Common myeloid progenitor, CD34-positive (primary cell): ENCODE measurements around the gene TEDC1.
A peak's percentile ranks its signal among the peaks of the same experiment; 100 is the strongest.

Experiments
- CTCF ChIA-PET: fragments of 350-600 bp; sonication (Branson Sonifier 250); formaldehyde crosslinking; loops from one replicate; lab custom pipeline; 2021; ENCODE audit warnings: antibody characterized with exemption; lab: Charles Lee
- POLR2A ChIA-PET: fragments of 350-600 bp; sonication (Branson Sonifier 250); formaldehyde crosslinking; loops from one replicate; lab custom pipeline; 2021; ENCODE audit warnings: antibody characterized with exemption; lab: Charles Lee
- DNase-seq, 3 donors: peaks; one replicate each; pipeline versions ENCODE4 v3.0.0 to v3.0.0-alpha.2; 2013
- H3K27ac ChIP-seq, 2 experiments: 1 replicate in 1 of 2; 2 replicates in 1 of 2; pipeline ENCODE4 v1.7.0; 2013; ENCODE audit warnings: inconsistent platforms in 2 of 2, low read length in 2 of 2, mild to moderate bottlenecking in 2 of 2, low read depth in 1 of 2, moderate library complexity in 1 of 2; ENCODE audit not compliant: severe bottlenecking in 2 of 2, insufficient read depth in 1 of 2, poor library complexity in 1 of 2
- H3K27me3 ChIP-seq, 5 experiments: replicated peaks in 2 of 5; 1 replicate in 3 of 5; 2 replicates in 2 of 5; pipeline versions ENCODE4 v1.6.1 to v1.7.0; 2013; ENCODE audit warnings: low read length in 4 of 5, mild to moderate bottlenecking in 2 of 5, moderate library complexity in 2 of 5, inconsistent platforms in 1 of 5; ENCODE audit not compliant: insufficient read depth in 5 of 5, control insufficient read depth in 4 of 5
- H3K36me3 ChIP-seq, 4 experiments: 1 replicate in 2 of 4; 2 replicates in 2 of 4; pipeline versions ENCODE4 v1.6.1 to v1.7.0; 2013; ENCODE audit warnings: low read length in 3 of 4, control low read depth in 1 of 4, mild to moderate bottlenecking in 1 of 4; ENCODE audit not compliant: control insufficient read depth in 4 of 4, insufficient read depth in 4 of 4
- H3K4me1 ChIP-seq, 4 experiments: 1 replicate in 3 of 4; 2 replicates in 1 of 4; pipeline versions ENCODE4 v1.6.1 to v1.7.1; 2013; ENCODE audit warnings: low read length in 3 of 4, mild to moderate bottlenecking in 3 of 4, control low read depth in 1 of 4, inconsistent platforms in 1 of 4, moderate library complexity in 1 of 4; ENCODE audit not compliant: control insufficient read depth in 4 of 4, insufficient read depth in 4 of 4; ENCODE audit errors: control extremely low read depth in 1 of 4
- H3K4me3 ChIP-seq, 7 experiments: 1 replicate in 4 of 7; 2 replicates in 3 of 7; pipeline versions ENCODE4 v1.5.1 to v1.7.0; 2013; ENCODE audit warnings: mild to moderate bottlenecking in 7 of 7, low read length in 6 of 7, moderate library complexity in 6 of 7, inconsistent platforms in 2 of 7, low read depth in 2 of 7, control low read depth in 1 of 7; ENCODE audit not compliant: insufficient read depth in 4 of 7, control insufficient read depth in 1 of 7; ENCODE audit errors: extremely low read depth in 1 of 7
- H3K9me3 ChIP-seq, 5 experiments: 1 replicate in 4 of 5; 2 replicates in 1 of 5; pipeline versions ENCODE4 v1.6.1 to v1.7.1; 2013; ENCODE audit warnings: low read length in 4 of 5, mild to moderate bottlenecking in 2 of 5, inconsistent platforms in 1 of 5, low read depth in 1 of 5, moderate library complexity in 1 of 5; ENCODE audit not compliant: control insufficient read depth in 4 of 5, insufficient read depth in 2 of 5; ENCODE audit errors: control extremely low read depth in 1 of 5
- WGBS: methylation state at CpG from one replicate; pipeline ENCODE4 v1.1.5; 2013; ENCODE audit not compliant: insufficient coverage; 5-methylcytosine and 5-hydroxymethylcytosine counted together

Gene TEDC1

GRCh38 chr14:105508069-105508468 is 17.0 kb downstream of the TEDC1 start:
- H3K9me3 ChIP-seq: no peaks in the 10 kb centered on the region
- no peak for DNase-seq
- no peak overlapping the region for H3K4me3 ChIP-seq
- ChIA-PET POLR2A (no interaction called here), CTCF (no interaction called here)
- 86% methylated on average over 15 of the region's 16 CpGs for WGBS
- peaks cover 0 to 11% (median 5%) of the 10 kb centered on the region in 4 experiments for H3K4me1 ChIP-seq
- peaks cover 0 to 35% (median 13%) of the 10 kb centered on the region in 5 experiments for H3K27me3 ChIP-seq
- H3K36me3 ChIP-seq: no peaks in the 10 kb centered on the region
- H3K27ac ChIP-seq: no peak overlapping the region

GRCh38 chr14:105508601-105509000 is 17.6 kb downstream of the TEDC1 start:
- H3K4me1 ChIP-seq: peaks cover 0 to 11% (median 5%) of the 10 kb centered on the region in 4 experiments
- no peak overlapping the region for H3K4me3 ChIP-seq
- POLR2A ChIA-PET: no interaction called here
- CTCF ChIA-PET: no interaction called here
- H3K9me3 ChIP-seq: no peaks in the 10 kb centered on the region
- H3K36me3 ChIP-seq: no peaks in the 10 kb centered on the region
- peaks cover 0 to 35% (median 13%) of the 10 kb centered on the region in 5 experiments for H3K27me3 ChIP-seq
- no peak overlapping the region for H3K27ac ChIP-seq
- no peak for DNase-seq
- WGBS: 92% methylated on average over 11 of the region's 12 CpGs

GRCh38 chr14:105517096-105517495 is 26.1 kb downstream of the TEDC1 start:
- DNase-seq: no peak
- no peaks in the 10 kb centered on the region for H3K4me1 ChIP-seq
- peaks cover 0 to 10% (median 4%) of the 10 kb centered on the region in 5 experiments for H3K9me3 ChIP-seq
- WGBS: 70% methylated on average over 5 of the region's 5 CpGs
- CTCF ChIA-PET: no interaction called here
- H3K36me3 ChIP-seq: no peaks in the 10 kb centered on the region
- H3K27me3 ChIP-seq: peaks cover 0 to 23% (median 5%) of the 10 kb centered on the region in 5 experiments
- H3K27ac ChIP-seq: no peak overlapping the region
- no peak overlapping the region for H3K4me3 ChIP-seq
- POLR2A ChIA-PET: no interaction called here

GRCh38 chr14:105519946-105520698 is 29.1 kb downstream of the TEDC1 start:
- CTCF ChIA-PET: no interaction called here
- 78% methylated on average over 8 of the region's 14 CpGs for WGBS
- POLR2A ChIA-PET: no interaction called here

GRCh38 chr14:105525326-105525725 is 34.3 kb downstream of the TEDC1 start:
- no peak overlapping the region for H3K27ac ChIP-seq
- no peaks in the 10 kb centered on the region for H3K36me3 ChIP-seq
- H3K9me3 ChIP-seq: no peaks in the 10 kb centered on the region
- peaks cover 0 to 47% (median 16%) of the 10 kb centered on the region in 5 experiments for H3K27me3 ChIP-seq
- H3K4me3 ChIP-seq: no peak overlapping the region
- POLR2A ChIA-PET: no interaction called here
- no peak for DNase-seq
- H3K4me1 ChIP-seq: peaks cover 0 to 40% (median 27%) of the 10 kb centered on the region in 4 experiments
- 88% methylated on average over 9 of the region's 9 CpGs for WGBS
- CTCF ChIA-PET: interaction anchor here (0.7 kb wide), 1 partner anchor 24 kb away, joined by 3 read pairs; no protein-coding TSS in a partner anchor

More at GRCh38 chr14:105519946-105520698, 29.1 kb downstream of the TEDC1 start:
- H3K4me3 ChIP-seq: no peak overlapping the region
- H3K27me3 ChIP-seq: peaks cover 0 to 25% (median 3%) of the 10 kb centered on the region in 5 experiments
- H3K36me3 ChIP-seq: no peaks in the 10 kb centered on the region
- no peak overlapping the region for H3K27ac ChIP-seq
- no peaks in the 10 kb centered on the region for H3K4me1 ChIP-seq
- DNase-seq: no peak
- H3K9me3 ChIP-seq: peaks cover 0 to 10% (median 2%) of the 10 kb centered on the region in 5 experiments

GRCh38 chr14:105525861-105526775 is 35.1 kb downstream of the TEDC1 start, which contains the start of gene TMEM121:
Gene TMEM121, plus strand, starts transcription at chr14:105526583. Its CDS starts 2,252 bp downstream, at chr14:105528835.
- ChIA-PET POLR2A (interaction anchor here (0.6 kb wide), 1 partner anchor 10 kb away, joined by 3 read pairs; no protein-coding TSS in a partner anchor), CTCF (no interaction called here)
- peak in 2 of 3 donors; percentile 42 to 43 for DNase-seq
- H3K4me1 ChIP-seq: peaks cover 0 to 45% (median 29%) of the 10 kb centered on the region in 4 experiments
- no peaks in the 10 kb centered on the region for H3K9me3 ChIP-seq
- H3K27ac ChIP-seq: no peak within 1 kb of the TSS
- WGBS: under 1% methylated on average over 52 of the region's 88 CpGs
- H3K27me3 ChIP-seq: peaks cover 0 to 47% (median 19%) of the 10 kb centered on the region in 5 experiments
- H3K4me3 ChIP-seq: peak within 1 kb of the TSS in 6 of 7 experiments; percentile 4 to 80 (median 48)
- no peaks in the 10 kb centered on the region for H3K36me3 ChIP-seq
